ENCODE results near the gene CARD6.
A peak's percentile ranks its signal among the peaks of the same experiment; 100 is the strongest.
"Not testable (repeated sequence)": the region's sequence is repeated elsewhere in the genome, so short reads cannot be mapped to it uniquely, and the experiment has no call there.

Gene CARD6

GRCh38 chr5:40828021-40828631 lies 13.0 kb upstream of the CARD6 start:
- DNase-seq = no peak

- no peak for DNase-seq
Measured at GRCh38 chr5:40828690-40829661, 12.2 kb upstream of the CARD6 start.

- no peak for DNase-seq
Measured at GRCh38 chr5:40829748-40830533, 11.2 kb upstream of the CARD6 start.

GRCh38 chr5:40831346-40832210 lies 9.6 kb upstream of the CARD6 start:
- no peak for DNase-seq

- no peak for DNase-seq
Measured at GRCh38 chr5:40832345-40832744, 8.8 kb upstream of the CARD6 start.

- no peak for DNase-seq
Measured at GRCh38 chr5:40833712-40834229, 7.4 kb upstream of the CARD6 start.

GRCh38 chr5:40834391-40834848 lies 6.7 kb upstream of the CARD6 start:
- peak; percentile 69 for DNase-seq

- peak; percentile 93 for DNase-seq
Measured at GRCh38 chr5:40834849-40835787, 6.0 kb upstream of the CARD6 start, which contains the start of gene RPL37. RPL37 (minus strand) TSS chr5:40835222; CDS start chr5:40835185, 37 bp downstream.

- peak; percentile 41 for DNase-seq
Measured at GRCh38 chr5:40838086-40838485, 3.1 kb upstream of the CARD6 start.

- DNase-seq = no peak
Measured at GRCh38 chr5:40842351-40842750, 1.2 kb downstream of the CARD6 start.

- no peak for DNase-seq
Measured at GRCh38 chr5:40844565-40844964, 3.4 kb downstream of the CARD6 start.

- DNase-seq = no peak
Measured at GRCh38 chr5:40846371-40846770, 5.2 kb downstream of the CARD6 start.

- DNase-seq = no peak
Measured at GRCh38 chr5:40847525-40847924, 6.4 kb downstream of the CARD6 start.

- DNase-seq = no peak
Measured at GRCh38 chr5:40853632-40854192, 12.5 kb downstream of the CARD6 start.

- DNase-seq = no peak
Measured at GRCh38 chr5:40860711-40861110, 19.5 kb downstream of the CARD6 start.

GRCh38 chr5:40865004-40865403 lies 23.8 kb downstream of the CARD6 start:
- not testable (repeated sequence) for DNase-seq

GRCh38 chr5:40866844-40867243 lies 25.7 kb downstream of the CARD6 start:
- no peak for DNase-seq

GRCh38 chr5:40869384-40869783 lies 28.2 kb downstream of the CARD6 start:
- no peak for DNase-seq

- no peak for DNase-seq
Measured at GRCh38 chr5:40871177-40871576, 30.0 kb downstream of the CARD6 start.

- not testable (repeated sequence) for DNase-seq
Measured at GRCh38 chr5:40872253-40872652, 31.1 kb downstream of the CARD6 start.
